Glutamatergic neuron (in vitro differentiated cells): ENCODE data around the gene RAPGEF5. TPM values are rescaled to one million over a fixed set of nuclear protein-coding genes. Genes with fewer than 3 reads are reported as not detected.

Source experiments
- DNase-seq: peaks from one replicate; pipeline ENCODE4 v3.0.0; 2022
- H3K27ac Mint-ChIP-seq: one replicate; pipeline ENCODE4 v1.8.0; 2020; ENCODE audit warnings: mild to moderate bottlenecking, mixed read lengths, inconsistent platforms; ENCODE audit not compliant: unreplicated experiment
- H3K27me3 Mint-ChIP-seq: one replicate; pipeline ENCODE4 v1.8.0; 2020; ENCODE audit warnings: mild to moderate bottlenecking, moderate library complexity, mixed read lengths, inconsistent platforms; ENCODE audit not compliant: unreplicated experiment
- H3K36me3 Mint-ChIP-seq: one replicate; pipeline ENCODE4 v1.8.0; 2020; ENCODE audit warnings: mild to moderate bottlenecking, mixed read lengths, inconsistent platforms; ENCODE audit not compliant: unreplicated experiment
- H3K4me1 Mint-ChIP-seq: one replicate; pipeline ENCODE4 v1.8.0; 2020; ENCODE audit warnings: mild to moderate bottlenecking, low read depth, mixed read lengths, inconsistent platforms; ENCODE audit not compliant: unreplicated experiment
- H3K4me3 Mint-ChIP-seq: one replicate; pipeline ENCODE4 v1.8.0; 2020; ENCODE audit warnings: mild to moderate bottlenecking, mixed read lengths, inconsistent platforms; ENCODE audit not compliant: unreplicated experiment
- H3K9me3 Mint-ChIP-seq: one replicate; pipeline ENCODE4 v1.8.0; 2020; ENCODE audit warnings: mild to moderate bottlenecking, moderate library complexity, mixed read lengths, inconsistent platforms; ENCODE audit not compliant: unreplicated experiment
- total RNA-seq: library from RNA; stranded (reverse); fragmentation: NEBNext Ultra II Directional; extraction: Animal tissue kit (Norgen Biotek cat#: 25700); gene quantifications from one replicate; pipeline ENCODE4 v1.2.1, GENCODE V29; 2021; ENCODE audit not compliant: unreplicated experiment
- TF ChIP-seq, protein P1 (sequence below): fragments of 200-600 bp; sonication (generic); IDR thresholded peaks from one replicate; pipeline ENCODE4 v1.5.0; 2021; ENCODE audit not compliant: partially characterized antibody, unreplicated experiment

Gene RAPGEF5
- total RNA-seq, 1 donor from 2014 or later: 169 TPM

DNA sequence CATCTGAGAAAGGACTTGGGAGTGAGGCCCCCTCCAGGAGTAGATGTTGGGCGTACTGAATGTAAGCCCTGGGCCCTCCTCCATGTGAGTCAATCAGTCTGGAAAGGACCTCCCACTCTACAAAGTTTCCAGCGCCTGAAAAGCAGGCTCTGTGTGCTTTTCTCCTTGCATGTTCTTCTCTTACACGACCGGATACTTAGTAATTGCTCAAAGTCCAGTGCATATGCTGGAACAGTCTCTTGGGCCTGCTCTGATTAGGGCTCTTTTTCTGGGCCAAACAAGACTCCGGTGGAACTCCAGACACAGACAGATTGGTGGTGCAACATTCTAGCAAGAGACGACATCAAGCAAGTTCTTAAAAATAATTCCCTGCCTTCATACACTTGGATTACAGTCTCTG is 38.3 kb upstream of the RAPGEF5 start:
- no peak for DNase-seq
- TF ChIP-seq, protein P1, sequence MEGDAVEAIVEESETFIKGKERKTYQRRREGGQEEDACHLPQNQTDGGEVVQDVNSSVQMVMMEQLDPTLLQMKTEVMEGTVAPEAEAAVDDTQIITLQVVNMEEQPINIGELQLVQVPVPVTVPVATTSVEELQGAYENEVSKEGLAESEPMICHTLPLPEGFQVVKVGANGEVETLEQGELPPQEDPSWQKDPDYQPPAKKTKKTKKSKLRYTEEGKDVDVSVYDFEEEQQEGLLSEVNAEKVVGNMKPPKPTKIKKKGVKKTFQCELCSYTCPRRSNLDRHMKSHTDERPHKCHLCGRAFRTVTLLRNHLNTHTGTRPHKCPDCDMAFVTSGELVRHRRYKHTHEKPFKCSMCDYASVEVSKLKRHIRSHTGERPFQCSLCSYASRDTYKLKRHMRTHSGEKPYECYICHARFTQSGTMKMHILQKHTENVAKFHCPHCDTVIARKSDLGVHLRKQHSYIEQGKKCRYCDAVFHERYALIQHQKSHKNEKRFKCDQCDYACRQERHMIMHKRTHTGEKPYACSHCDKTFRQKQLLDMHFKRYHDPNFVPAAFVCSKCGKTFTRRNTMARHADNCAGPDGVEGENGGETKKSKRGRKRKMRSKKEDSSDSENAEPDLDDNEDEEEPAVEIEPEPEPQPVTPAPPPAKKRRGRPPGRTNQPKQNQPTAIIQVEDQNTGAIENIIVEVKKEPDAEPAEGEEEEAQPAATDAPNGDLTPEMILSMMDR: no peak
- no peak overlapping the region for H3K4me3 Mint-ChIP-seq
- H3K27ac Mint-ChIP-seq: no peak overlapping the region
- no peaks in the 10 kb centered on the region for H3K36me3 Mint-ChIP-seq
- H3K9me3 Mint-ChIP-seq: peaks cover 2% of the 10 kb centered on the region
- peaks cover 4% of the 10 kb centered on the region for H3K4me1 Mint-ChIP-seq
- no peaks in the 10 kb centered on the region for H3K27me3 Mint-ChIP-seq

DNA sequence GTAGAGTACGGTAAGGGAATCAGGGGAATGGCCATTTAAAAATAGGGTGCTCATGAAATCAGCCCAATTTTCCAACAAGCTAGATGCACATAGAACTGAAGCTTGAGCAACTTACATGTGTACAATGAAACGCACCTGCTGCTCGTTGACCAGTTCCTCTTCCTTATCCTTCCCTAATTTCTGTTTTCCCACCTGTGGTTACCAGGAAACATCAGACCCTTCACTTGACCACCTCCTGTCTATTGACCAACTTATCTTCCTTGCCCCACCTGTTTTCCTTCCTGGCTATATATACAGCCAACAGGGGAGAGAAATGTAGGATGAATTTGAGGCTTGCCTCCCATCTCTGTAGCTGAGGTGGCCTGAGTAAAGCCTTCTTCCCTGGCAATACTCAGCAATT is 37.8 kb upstream of the RAPGEF5 start:
- Mint-ChIP-seq H3K36me3 (no peaks in the 10 kb centered on the region), H3K4me3 (no peak overlapping the region), H3K4me1 (peaks cover 4% of the 10 kb centered on the region)

DNA sequence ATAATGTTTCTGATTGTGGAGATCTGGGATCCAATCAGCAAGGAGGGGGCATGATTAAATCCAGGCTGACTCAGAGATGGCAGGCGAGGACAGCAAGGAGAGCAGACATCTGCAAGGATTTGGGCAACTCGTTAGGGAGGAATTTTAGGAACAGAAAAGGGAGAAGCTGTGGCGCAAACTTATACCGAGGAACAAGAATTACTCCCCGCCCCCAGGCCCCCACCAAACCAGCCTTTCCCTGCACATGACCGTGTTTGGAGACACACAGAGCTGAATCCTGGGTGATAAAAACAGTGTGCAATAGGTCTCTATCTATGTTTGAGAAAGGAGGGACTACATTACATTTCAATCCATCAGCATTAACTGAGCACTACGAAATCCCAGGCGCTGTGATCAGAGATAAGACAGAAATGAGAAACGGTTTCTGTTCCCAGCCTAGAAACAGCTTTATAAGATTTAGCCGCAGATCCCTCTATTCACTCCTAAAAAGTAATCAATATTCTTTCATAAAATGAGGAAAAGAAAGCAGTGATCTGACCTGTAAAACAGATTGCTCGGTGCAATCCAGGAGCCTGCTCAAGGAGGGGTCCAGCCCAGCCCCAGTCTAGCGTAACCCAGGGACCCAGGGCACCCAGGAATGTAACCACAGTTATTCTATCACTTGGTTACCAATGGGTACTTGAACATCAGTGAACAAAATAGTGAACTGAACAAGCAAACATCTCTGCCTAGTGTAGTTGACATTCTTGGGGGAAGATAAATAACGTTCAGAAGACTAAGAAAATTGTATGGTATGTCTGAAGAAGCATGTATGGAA is 37.2 kb upstream of the RAPGEF5 start:
- no peak overlapping the region for H3K4me3 Mint-ChIP-seq
- no peaks in the 10 kb centered on the region for H3K27me3 Mint-ChIP-seq
- peaks cover 4% of the 10 kb centered on the region for H3K4me1 Mint-ChIP-seq
- H3K9me3 Mint-ChIP-seq: peaks cover 2% of the 10 kb centered on the region
- DNase-seq: no peak
- TF ChIP-seq, protein P1: no peak
- no peaks in the 10 kb centered on the region for H3K36me3 Mint-ChIP-seq
- H3K27ac Mint-ChIP-seq: no peak overlapping the region

More for the DNA sequence above, 37.8 kb upstream of the RAPGEF5 start:
- DNase-seq: no peak
- peaks cover 2% of the 10 kb centered on the region for H3K9me3 Mint-ChIP-seq
- H3K27me3 Mint-ChIP-seq: no peaks in the 10 kb centered on the region
- H3K27ac Mint-ChIP-seq: no peak overlapping the region
- TF ChIP-seq, protein P1: no peak

DNA sequence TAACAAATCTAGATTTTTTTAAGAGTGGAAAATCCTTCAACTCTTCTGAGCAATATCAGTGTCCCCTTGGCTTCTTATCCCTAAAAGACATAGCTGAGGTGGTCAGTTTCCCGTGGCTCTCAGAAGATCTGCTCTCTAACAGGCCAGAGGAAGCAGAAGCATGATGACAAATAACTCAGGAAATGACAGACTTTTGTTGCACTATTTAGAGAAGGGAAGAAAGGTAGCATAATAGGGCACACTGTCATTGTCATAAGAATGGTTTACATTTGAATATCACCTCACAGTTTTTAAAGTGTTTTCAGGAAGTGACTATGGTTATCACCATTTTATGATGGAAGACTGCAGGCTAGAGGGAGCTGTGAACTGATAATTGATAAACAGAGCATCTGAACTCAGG is 33.6 kb upstream of the RAPGEF5 start:
- TF ChIP-seq, protein P1: no peak
- Mint-ChIP-seq H3K4me3 (no peak overlapping the region), H3K27me3 (peaks cover 2% of the 10 kb centered on the region), H3K27ac (no peak overlapping the region), H3K9me3 (peaks cover 1% of the 10 kb centered on the region), H3K4me1 (no peaks in the 10 kb centered on the region), H3K36me3 (no peaks in the 10 kb centered on the region)
- DNase-seq: no peak

DNA sequence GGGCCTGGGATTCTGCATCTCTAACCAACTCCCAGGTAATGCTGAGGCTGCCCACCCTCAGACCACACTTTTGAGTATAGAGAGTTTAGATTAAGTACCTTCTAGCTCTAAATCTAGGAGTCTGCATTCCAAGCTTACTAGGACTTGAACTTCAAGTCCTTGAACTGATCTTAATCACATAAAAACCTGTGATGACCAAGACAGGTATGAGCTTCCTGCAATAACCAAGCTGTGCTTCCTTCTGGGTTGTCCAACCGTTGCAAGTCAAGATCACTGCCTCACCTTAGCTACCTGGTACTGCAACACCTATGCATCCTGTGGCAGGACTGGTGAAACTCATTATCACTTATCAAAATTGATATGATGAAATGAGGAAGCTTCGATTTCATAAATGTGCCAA is 32.9 kb upstream of the RAPGEF5 start:
- peaks cover 1% of the 10 kb centered on the region for H3K9me3 Mint-ChIP-seq
- H3K27me3 Mint-ChIP-seq: peaks cover 2% of the 10 kb centered on the region
- DNase-seq: no peak
- H3K4me3 Mint-ChIP-seq: no peak overlapping the region
- TF ChIP-seq, protein P1: no peak
- H3K36me3 Mint-ChIP-seq: no peaks in the 10 kb centered on the region
- no peaks in the 10 kb centered on the region for H3K4me1 Mint-ChIP-seq
- H3K27ac Mint-ChIP-seq: no peak overlapping the region
